Stimulated activated CD8-positive, alpha-beta memory T cell treated with anti-CD3 and anti-CD28 coated beads, Interleukin-7, amount 100 ng/mL, for 1 hour (primary cell): Measurements from ENCODE around the gene KIF5A.

Experiments
- DNase-seq, 2 donors: peaks; one replicate each; pipeline ENCODE4 v3.0.0-alpha.2; 2020; ENCODE audit warnings: low read depth in 2 of 2

KIF5A gene

GRCh38 chr12:57632073-57632957 lies 82.5 kb downstream of the KIF5A start:
- no peak for DNase-seq

- peak in 1 of 2 donors; percentile 48 for DNase-seq
These were observed 83.4 kb downstream of the KIF5A start, which contains the start of gene B4GALNT1 for GRCh38 chr12:57632958-57633840. Gene B4GALNT1 (minus strand): TSS chr12:57633201. CDS start chr12:57632132, 1,069 bp downstream.
